Measurements from ENCODE around the gene DPH3.

GRCh38 chr3:16264708-16265454, at the start of gene DPH3, which contains the start of gene OXNAD1:
- TF ChIP-seq EZH2 (IDR thresholded peaks at IDR 0.05; ENCODE audit: low read length) (no peak), CTCF (optimal IDR thresholded peaks at IDR 0.05 in 1 of 3, IDR thresholded peaks at IDR 0.05 in 1 of 3, conservative IDR thresholded peaks at IDR 0.05 in 1 of 3; ENCODE audit: extremely low read depth in 1 of 3, insufficient read depth in 2 of 3, low read length in 3 of 3) (no peak)
